Activated T-helper 2 cell treated with anti-CD3 and anti-CD28 coated beads, Interferon-gamma antibody, Interleukin-2, Interleukin-4, amounts not matched to agents 10 μg/mL and 5 μg/mL and 100 μg/mL, durations not matched to agents 14 hours and 24 hours and 36 hours (primary cell): ENCODE results near the gene OR4Q2. TPM values are rescaled to one million over a fixed set of nuclear protein-coding genes. Genes with fewer than 3 reads are reported as not detected.

Source experiments
- total RNA-seq: library from RNA; stranded (reverse); gene quantifications from 2 replicates; pipeline ENCODE4 v1.2.3, GENCODE V29; 2022

Gene OR4Q2
- total RNA-seq, 1 donor from 2014 or later, result not detected

Other genes with a start within 250 kb of the OR4Q2 start
- gene OR4M1, start 228.7 kb upstream of the OR4Q2 start, total RNA-seq, result not detected in 2 replicates
- not detected in 2 replicates for gene OR4N2, start 198.4 kb upstream of the OR4Q2 start, total RNA-seq
- gene OR4K2, start 127.0 kb upstream of the OR4Q2 start, total RNA-seq, result not detected in 2 replicates
- gene OR4K5, start 81.6 kb upstream of the OR4Q2 start, total RNA-seq, result not detected in 2 replicates
- gene OR4K1, start 71.2 kb upstream of the OR4Q2 start, total RNA-seq, result not detected in 2 replicates
- gene OR4K15, start 26.6 kb upstream of the OR4Q2 start, total RNA-seq, result not detected in 2 replicates
- gene OR4K14, start 17.1 kb downstream of the OR4Q2 start, total RNA-seq, result not detected in 2 replicates
- not detected in 2 replicates for gene OR4K13, start 33.9 kb downstream of the OR4Q2 start, total RNA-seq
- not detected in 2 replicates for gene OR4L1, start 57.9 kb downstream of the OR4Q2 start, total RNA-seq
- not detected in 2 replicates for gene OR4K17, start 108.6 kb downstream of the OR4Q2 start, total RNA-seq
- gene OR4N5, start 136.7 kb downstream of the OR4Q2 start, total RNA-seq, result not detected in 2 replicates
- gene OR11G2, start 188.7 kb downstream of the OR4Q2 start, total RNA-seq, result not detected in 2 replicates
- gene OR11H6, start 221.5 kb downstream of the OR4Q2 start, total RNA-seq, result not detected in 2 replicates
- not detected in 2 replicates for gene OR11H7, start 226.8 kb downstream of the OR4Q2 start, total RNA-seq
- not detected in 2 replicates for gene OR11H4, start 237.1 kb downstream of the OR4Q2 start, total RNA-seq